Glomerular endothelial cell (primary cell): ENCODE results near the gene TMOD1. TPM values are rescaled to one million over a fixed set of nuclear protein-coding genes. Genes with fewer than 3 reads are reported as not detected.

Source experiments
- DNase-seq: peaks from one replicate; pipeline ENCODE4 v3.0.0-alpha.2; 2011; ENCODE audit warnings: low read depth, low spot score; ENCODE audit errors: extremely low read depth
- total RNA-seq: library from RNA; depleted of rRNA; stranded (reverse); fragments of >200 nt; gene quantifications from 2 replicates; pipeline ENCODE4 v1.2.3, GENCODE V29; 2015

Gene TMOD1
- total RNA-seq, 1 donor from 2014 or later: 5.1 TPM

- DNase-seq: no peak
These were observed 14.2 kb downstream of the TMOD1 start for GRCh38 chr9:97515662-97516061.

- no peak for DNase-seq
These were observed 14.6 kb downstream of the TMOD1 start for GRCh38 chr9:97516111-97516510.

GRCh38 chr9:97517331-97518089, 16.0 kb downstream of the TMOD1 start:
- DNase-seq: no peak

- no peak for DNase-seq
These were observed 16.9 kb downstream of the TMOD1 start for GRCh38 chr9:97518166-97518908.

GRCh38 chr9:97518909-97519307, 17.4 kb downstream of the TMOD1 start:
- peak; percentile 82 for DNase-seq

GRCh38 chr9:97519441-97519970, 18.0 kb downstream of the TMOD1 start:
- no peak for DNase-seq

- no peak for DNase-seq
These were observed 20.3 kb downstream of the TMOD1 start for GRCh38 chr9:97521576-97522333.

GRCh38 chr9:97524424-97524823, 23.0 kb downstream of the TMOD1 start:
- DNase-seq: no peak

GRCh38 chr9:97525451-97525850, 24.0 kb downstream of the TMOD1 start:
- no peak for DNase-seq

- no peak for DNase-seq
These were observed 25.6 kb downstream of the TMOD1 start for GRCh38 chr9:97526895-97527575.

- DNase-seq: no peak
These were observed 26.4 kb downstream of the TMOD1 start for GRCh38 chr9:97527626-97528528.

- DNase-seq: no peak
These were observed 27.2 kb downstream of the TMOD1 start for GRCh38 chr9:97528529-97529230.

- no peak for DNase-seq
These were observed 28.1 kb downstream of the TMOD1 start for GRCh38 chr9:97529363-97530076.

GRCh38 chr9:97531888-97532376, 30.5 kb downstream of the TMOD1 start:
- no peak for DNase-seq

- no peak for DNase-seq
These were observed 32.7 kb downstream of the TMOD1 start for GRCh38 chr9:97534185-97534584.

GRCh38 chr9:97534961-97535594, 33.6 kb downstream of the TMOD1 start:
- DNase-seq: no peak

GRCh38 chr9:97535771-97536170, 34.3 kb downstream of the TMOD1 start:
- DNase-seq: no peak

- DNase-seq: no peak
These were observed 35.0 kb downstream of the TMOD1 start for GRCh38 chr9:97536480-97536879.
